ENCODE results near the gene BCL6.

DNA sequence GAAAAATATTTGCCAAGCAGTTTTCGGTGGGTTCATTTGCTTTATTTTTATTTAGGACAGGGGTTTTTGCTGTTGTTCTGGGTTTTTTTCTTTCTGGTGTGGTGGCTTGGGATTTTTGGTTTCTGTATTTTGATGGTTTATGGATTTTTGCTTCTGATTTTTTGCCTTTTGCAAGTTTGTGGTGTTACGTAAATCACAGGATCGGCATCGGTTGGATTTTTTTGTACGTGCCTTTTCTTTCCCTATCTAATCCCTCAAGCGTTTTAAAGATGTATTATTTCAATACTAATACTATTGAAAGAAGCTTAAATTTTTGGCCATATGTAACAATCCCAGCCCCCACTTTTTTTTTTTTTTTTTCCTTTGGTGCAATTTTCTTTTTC, 782 bp upstream of the BCL6 start:
- TF ChIP-seq, protein P1, sequence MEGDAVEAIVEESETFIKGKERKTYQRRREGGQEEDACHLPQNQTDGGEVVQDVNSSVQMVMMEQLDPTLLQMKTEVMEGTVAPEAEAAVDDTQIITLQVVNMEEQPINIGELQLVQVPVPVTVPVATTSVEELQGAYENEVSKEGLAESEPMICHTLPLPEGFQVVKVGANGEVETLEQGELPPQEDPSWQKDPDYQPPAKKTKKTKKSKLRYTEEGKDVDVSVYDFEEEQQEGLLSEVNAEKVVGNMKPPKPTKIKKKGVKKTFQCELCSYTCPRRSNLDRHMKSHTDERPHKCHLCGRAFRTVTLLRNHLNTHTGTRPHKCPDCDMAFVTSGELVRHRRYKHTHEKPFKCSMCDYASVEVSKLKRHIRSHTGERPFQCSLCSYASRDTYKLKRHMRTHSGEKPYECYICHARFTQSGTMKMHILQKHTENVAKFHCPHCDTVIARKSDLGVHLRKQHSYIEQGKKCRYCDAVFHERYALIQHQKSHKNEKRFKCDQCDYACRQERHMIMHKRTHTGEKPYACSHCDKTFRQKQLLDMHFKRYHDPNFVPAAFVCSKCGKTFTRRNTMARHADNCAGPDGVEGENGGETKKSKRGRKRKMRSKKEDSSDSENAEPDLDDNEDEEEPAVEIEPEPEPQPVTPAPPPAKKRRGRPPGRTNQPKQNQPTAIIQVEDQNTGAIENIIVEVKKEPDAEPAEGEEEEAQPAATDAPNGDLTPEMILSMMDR (IDR thresholded peaks at IDR 0.05), result no peak
- no peak for TF ChIP-seq EZH2phosphoT487 (IDR thresholded peaks at IDR 0.05)
- no peak for TF ChIP-seq EZH2 (IDR thresholded peaks at IDR 0.05)
